ENCODE results near the gene ATG4B. TPM values are rescaled to one million over a fixed set of nuclear protein-coding genes. Genes with fewer than 3 reads are reported as not detected.
"Not testable (repeated sequence)": the region's sequence is repeated elsewhere in the genome, so short reads cannot be mapped to it uniquely, and the experiment has no call there.

Gene ATG4B
- 111 and 132 TPM in 2 replicates for total RNA-seq (2014; rRNA removed; shearing (Covaris generic))

GRCh38 chr2:241637018-241637794 lies at the start of gene ATG4B, which contains the start of gene THAP4:
Gene ATG4B, plus strand, starts transcription at chr2:241637693. Its CDS starts 22 bp downstream, at chr2:241637715.
Gene THAP4, minus strand, starts transcription at chr2:241637158. Its CDS starts 141 bp downstream, at chr2:241637017.
- DNase-seq (ENCODE audit: low spot score): peak; percentile 70

GRCh38 chr2:241589863-241590262 lies 47.6 kb upstream of the ATG4B start:
- not testable (repeated sequence) for DNase-seq (ENCODE audit: low spot score)

GRCh38 chr2:241590496-241591455 lies 46.7 kb upstream of the ATG4B start:
- not testable (repeated sequence) for DNase-seq (ENCODE audit: low spot score)

- no peak for DNase-seq (ENCODE audit: low spot score)
These were observed 45.2 kb upstream of the ATG4B start for GRCh38 chr2:241592126-241592845.

- DNase-seq (ENCODE audit: low spot score): no peak
These were observed 44.2 kb upstream of the ATG4B start for GRCh38 chr2:241593271-241593670.

GRCh38 chr2:241595600-241596140 lies 41.8 kb upstream of the ATG4B start:
- DNase-seq (ENCODE audit: low spot score): no peak

- no peak for DNase-seq (ENCODE audit: low spot score)
These were observed 39.9 kb upstream of the ATG4B start for GRCh38 chr2:241597561-241597960.

- DNase-seq (ENCODE audit: low spot score): no peak
These were observed 39.4 kb upstream of the ATG4B start for GRCh38 chr2:241598061-241598460.

GRCh38 chr2:241598487-241598886 lies 39.0 kb upstream of the ATG4B start:
- peak; percentile 29 for DNase-seq (ENCODE audit: low spot score)

- no peak for DNase-seq (ENCODE audit: low spot score)
These were observed 37.9 kb upstream of the ATG4B start for GRCh38 chr2:241599615-241600014.

GRCh38 chr2:241601841-241602240 lies 35.7 kb upstream of the ATG4B start:
- no peak for DNase-seq (ENCODE audit: low spot score)

GRCh38 chr2:241602720-241603119 lies 34.8 kb upstream of the ATG4B start:
- DNase-seq (ENCODE audit: low spot score): no peak

- no peak for DNase-seq (ENCODE audit: low spot score)
These were observed 33.8 kb upstream of the ATG4B start for GRCh38 chr2:241603686-241604085.

- no peak for DNase-seq (ENCODE audit: low spot score)
These were observed 31.3 kb upstream of the ATG4B start for GRCh38 chr2:241606186-241606585.

- no peak for DNase-seq (ENCODE audit: low spot score)
These were observed 30.2 kb upstream of the ATG4B start for GRCh38 chr2:241607162-241607885.

GRCh38 chr2:241608881-241609280 lies 28.6 kb upstream of the ATG4B start:
- DNase-seq (ENCODE audit: low spot score): no peak

GRCh38 chr2:241609859-241610793 lies 27.4 kb upstream of the ATG4B start:
- peak; percentile 21 for DNase-seq (ENCODE audit: low spot score)

- no peak for DNase-seq (ENCODE audit: low spot score)
These were observed 26.4 kb upstream of the ATG4B start for GRCh38 chr2:241611062-241611461.

- no peak for DNase-seq (ENCODE audit: low spot score)
These were observed 25.1 kb upstream of the ATG4B start for GRCh38 chr2:241612156-241613016.

All from A172 (cell line).